ENCODE measurements around the gene NT5C.
A peak's percentile ranks its signal among the peaks of the same experiment; 100 is the strongest.

The NT5C gene

GRCh38 chr17:75109407-75110233 lies 21.9 kb downstream of the NT5C start, which contains the start of gene ARMC7 (continued):
- TF ChIP-seq EGR2 (tag by site-specific recombination; IDR thresholded peaks at IDR 0.05; ENCODE audit: low read depth) (peak; percentile 72), SP3 (tag by site-specific recombination; IDR thresholded peaks at IDR 0.05) (peak; percentile 47; the same call in 1 of the 2 replicates), ZFHX2 (tag by site-specific recombination; conservative IDR thresholded peaks at IDR 0.05) (peak; percentile 88), BCL11A (tag by site-specific recombination; IDR thresholded peaks at IDR 0.05; ENCODE audit: low read depth) (no peak), ZNF341 (tag by site-specific recombination; IDR thresholded peaks at IDR 0.05; ENCODE audit: low read depth) (0 out of 2 replicates have a peak, but pooled peaks have one; percentile 36), ZBTB6 (tag by site-specific recombination; IDR thresholded peaks at IDR 0.05) (peak; percentile 64; the same call in 1 of the 2 replicates), ZSCAN18 (tag by site-specific recombination; IDR thresholded peaks at IDR 0.05) (no peak), ZNF600 (tag by site-specific recombination; IDR thresholded peaks at IDR 0.05) (peak; percentile 89), KLF1 (tag by site-specific recombination; IDR thresholded peaks at IDR 0.05) (0 out of 2 replicates have a peak, but pooled peaks have one; percentile 10), TRIM28 (IDR thresholded peaks at IDR 0.05; ENCODE audit: borderline replicate concordance, low read length) (no peak), ZNF561 (tag by site-specific recombination; IDR thresholded peaks at IDR 0.05; ENCODE audit: borderline replicate concordance) (peak; percentile 60; the same call in 1 of the 2 replicates), ZBTB26 (tag by site-specific recombination; optimal IDR thresholded peaks at IDR 0.05) (peak; percentile 81), ZNF596 (tag by site-specific recombination; IDR thresholded peaks at IDR 0.05) (0 out of 2 replicates have a peak, but pooled peaks have one; percentile 35), ZNF19 (tag by site-specific recombination; IDR thresholded peaks at IDR 0.05; ENCODE audit: low read depth) (no peak), ZNF530 (tag by site-specific recombination; IDR thresholded peaks at IDR 0.05; ENCODE audit: low read depth) (no peak), PRDM10 (tag by site-specific recombination; IDR thresholded peaks at IDR 0.05) (peak; percentile 72), ZBTB44 (tag by site-specific recombination; IDR thresholded peaks at IDR 0.05) (no peak), SP2 (tag by site-specific recombination; IDR thresholded peaks at IDR 0.05) (peak; percentile 73), ZNF366 (tag by site-specific recombination; conservative IDR thresholded peaks at IDR 0.05) (no peak), ZNF404 (tag by site-specific recombination; IDR thresholded peaks at IDR 0.05) (no peak), ZSCAN23 (tag by site-specific recombination; IDR thresholded peaks at IDR 0.05) (no peak), ZBTB17 (tag by site-specific recombination; IDR thresholded peaks at IDR 0.05) (peak; percentile 63; the same call in 1 of the 2 replicates), ZBTB20 (tag by site-specific recombination; IDR thresholded peaks at IDR 0.05) (peak; percentile 60; the same call in 1 of the 2 replicates), KLF9 (tag by site-specific recombination; IDR thresholded peaks at IDR 0.05; ENCODE audit: low read depth) (peak; percentile 68; the same call in 1 of the 2 replicates), ZNF76 (tag by site-specific recombination; IDR thresholded peaks at IDR 0.05; ENCODE audit: borderline replicate concordance, low read depth) (0 out of 2 replicates have a peak, but pooled peaks have one; percentile 26), ZNF335 (tag by site-specific recombination; conservative IDR thresholded peaks at IDR 0.05) (peak; percentile 83), ZNF23 (tag by site-specific recombination; IDR thresholded peaks at IDR 0.05; ENCODE audit: borderline replicate concordance) (no peak), ZNF266 (tag by site-specific recombination; IDR thresholded peaks at IDR 0.05; ENCODE audit: low read depth) (no peak), GFI1B (tag by site-specific recombination; IDR thresholded peaks at IDR 0.05) (peak; percentile 16; the same call in 1 of the 2 replicates)

Data from HEK293 (cell line).